A549 (cell line): Measurements from ENCODE around the gene TCERG1L. TPM values are rescaled to one million over a fixed set of nuclear protein-coding genes. Genes with fewer than 3 reads are reported as not detected.

Experiments
- ATAC-seq, 2 experiments: fragments of 200-7000 bp in 1 of 2; fragments of >200 bp in 1 of 2; cut with Nextera tagmentation in 1 of 2; cut with Tn5 transposase in 1 of 2; 3 replicates each; pipeline versions ENCODE4 v1.8.0 to v1.9.1; 2018 to 2020; ENCODE audit warnings: mild to moderate bottlenecking in 1 of 2, moderate library complexity in 1 of 2
- CTCF ChIA-PET: fragments of 300-600 bp; sonication (Branson Sonifier 250); formaldehyde crosslinking; extraction: SDS; loops from one replicate; lab custom pipeline; 2021; ENCODE audit warnings: antibody characterized with exemption, inconsistent platforms; lab: Yijun Ruan, JAX
- POLR2A ChIA-PET: fragments of 350-600 bp; formaldehyde crosslinking; extraction: SDS; loops from one replicate; lab custom pipeline; 2021; ENCODE audit warnings: antibody characterized with exemption, inconsistent platforms; lab: Yijun Ruan, JAX
- DNase-seq, 2 experiments: peaks; one replicate each; pipeline versions ENCODE4 v3.0.0 to v3.0.0-alpha.2; 2011 to 2016; ENCODE audit warnings: low read depth in 1 of 2, low spot score in 1 of 2
- FAIRE-seq: peaks from 2 replicates; lab custom pipeline; 2011; peaks lifted over from hg19 to GRCh38; lab: Jason Lieb, UNC
- H3K27ac ChIP-seq, 2 experiments: fragments of >200 bp; sonication (Bioruptor Twin); formaldehyde crosslinking; 3 replicates each; pipeline ENCODE4 v1.5.1; 2016 to 2017
- H3K4me1 ChIP-seq: fragments of >200 bp; sonication (Bioruptor Twin); formaldehyde crosslinking; 3 replicates; pipeline ENCODE4 v1.6.1; 2016
- H3K4me2 ChIP-seq: fragments of >200 bp; sonication (Bioruptor Twin); formaldehyde crosslinking; 3 replicates; pipeline ENCODE4 v1.6.1; 2016
- H3K4me3 ChIP-seq: fragments of >200 bp; sonication (Bioruptor Twin); formaldehyde crosslinking; 3 replicates; pipeline ENCODE4 v1.5.1; 2016
- H3K9me3 ChIP-seq: fragments of >200 bp; sonication (Bioruptor Twin); formaldehyde crosslinking; 3 replicates; pipeline ENCODE4 v1.6.1; 2016
- ATOH8 ChIP-seq: fragments of 250-450 bp; sonication (Bioruptor Pico); IDR thresholded peaks from 2 replicates; pipeline ENCODE4 v1.5.0; 2020; ENCODE audit warnings: low read depth, mild to moderate bottlenecking, moderate library complexity
- CEBPB ChIP-seq, 2 experiments: fragments of >200 bp in 1 of 2; sonication (Bioruptor Twin) in 1 of 2; formaldehyde crosslinking in 1 of 2; IDR thresholded peaks; 2 replicates each; pipeline ENCODE4 v1.6.1; 2012 to 2016
- CHD2 ChIP-seq: fragments of 150-350 bp; IDR thresholded peaks from 2 replicates; pipeline ENCODE4 v1.6.1; 2014; ENCODE audit warnings: low read length; ENCODE audit not compliant: partially characterized antibody
- CHD4 ChIP-seq: fragments of 200-600 bp; sonication (generic); IDR thresholded peaks from 2 replicates; pipeline ENCODE4 v1.6.1; 2016; ENCODE audit warnings: antibody characterized with exemption, mild to moderate bottlenecking, borderline replicate concordance
- EHMT2 ChIP-seq: fragments of 200-600 bp; sonication (generic); IDR thresholded peaks from 2 replicates; pipeline ENCODE4 v1.6.1; 2016; ENCODE audit warnings: antibody characterized with exemption, low read depth, mild to moderate bottlenecking, moderate library complexity
- EP300 ChIP-seq, 2 experiments: fragments of >200 bp; sonication (Bioruptor Twin); formaldehyde crosslinking; IDR thresholded peaks; 2 replicates in 1 of 2; 3 replicates in 1 of 2; pipeline ENCODE4 v1.6.1; 2016 to 2017
- ESRRA ChIP-seq: fragments of 150-350 bp; IDR thresholded peaks from 2 replicates; pipeline ENCODE4 v1.6.1; 2014; ENCODE audit warnings: mild to moderate bottlenecking, low read length, borderline replicate concordance
- GATA3 ChIP-seq: IDR thresholded peaks from 2 replicates; pipeline ENCODE4 v1.6.1; 2012; ENCODE audit warnings: borderline replicate concordance
- HES2 ChIP-seq: fragments of >200 bp; sonication (Bioruptor Twin); formaldehyde crosslinking; IDR thresholded peaks from 2 replicates; pipeline ENCODE4 v1.6.1; 2016
- HOXA7 ChIP-seq: fragments of 250-450 bp; sonication (Bioruptor Pico); IDR thresholded peaks from 2 replicates; pipeline ENCODE4 v1.5.0; 2020; ENCODE audit warnings: mild to moderate bottlenecking, moderate library complexity
- HOXB13 ChIP-seq: fragments of 250-450 bp; sonication (Bioruptor Pico); IDR thresholded peaks from 2 replicates; pipeline ENCODE4 v1.5.0; 2020; ENCODE audit warnings: low read depth, mild to moderate bottlenecking, moderate library complexity
- MAX ChIP-seq: IDR thresholded peaks from 2 replicates; pipeline ENCODE4 v1.6.1; 2012
- NFE2L2 ChIP-seq: fragments of 150-350 bp; conservative IDR thresholded peaks from 2 replicates; pipeline ENCODE4 v1.6.1; 2014; ENCODE audit warnings: low read length
- PBX3 ChIP-seq: IDR thresholded peaks from 2 replicates; pipeline ENCODE4 v1.6.1; 2012
- PHF8 ChIP-seq: fragments of 200-600 bp; sonication (generic); IDR thresholded peaks from 2 replicates; pipeline ENCODE4 v1.6.1; 2016; ENCODE audit warnings: low read depth, mild to moderate bottlenecking, antibody characterized with exemption, moderate library complexity, borderline replicate concordance
- POLR2A ChIP-seq: IDR thresholded peaks from 2 replicates; pipeline ENCODE4 v1.6.1; 2012; ENCODE audit warnings: mild to moderate bottlenecking, low read length
- REST ChIP-seq: fragments of 200-600 bp; sonication (generic); IDR thresholded peaks from 2 replicates; pipeline ENCODE4 v1.6.1; 2016; ENCODE audit warnings: antibody characterized with exemption, mild to moderate bottlenecking, moderate library complexity
- SREBF2 ChIP-seq: fragments of 450-650 bp; IDR thresholded peaks from 2 replicates; pipeline ENCODE4 v1.6.1; 2014; ENCODE audit warnings: mild to moderate bottlenecking, moderate library complexity
- TFCP2L1 ChIP-seq: fragments of 250-450 bp; sonication (Bioruptor Pico); IDR thresholded peaks from 2 replicates; pipeline ENCODE4 v1.5.0; 2021; ENCODE audit warnings: mild to moderate bottlenecking
- ZNF302 ChIP-seq: fragments of 250-450 bp; sonication (Bioruptor Pico); IDR thresholded peaks from 2 replicates; pipeline ENCODE4 v1.9.0; 2021; ENCODE audit warnings: inconsistent platforms, mild to moderate bottlenecking, moderate library complexity
- ZSCAN20 ChIP-seq: fragments of 250-450 bp; sonication (Bioruptor Pico); IDR thresholded peaks from 2 replicates; pipeline ENCODE4 v1.8.0; 2022; ENCODE audit warnings: mild to moderate bottlenecking, moderate library complexity
- WGBS: methylation state at CpG from one replicate; pipeline ENCODE4 v1.1.6; 2017; ENCODE audit errors: missing lambda C conversion rate; 5-methylcytosine and 5-hydroxymethylcytosine counted together
- polyA plus RNA-seq, 4 experiments: library from polyadenylated mRNA; depleted of rRNA in 3 of 4; stranded (reverse); fragments of >200 nt; fragmentation: RNase III in 1 of 4; extraction: RNeasy Plus Mini Kit Qiagen cat#74134 plus additional on column Dnase treatment in 1 of 4; gene quantifications; 2 replicates in 3 of 4; 3 replicates in 1 of 4; pipeline ENCODE4 v1.2.3, GENCODE V29; 2011 to 2017

TCERG1L gene
- polyA plus RNA-seq, 2 of the 4 experiments (the other 2 are of a cell fraction), result not detected

- TF ChIP-seq ESRRA (no peak), PHF8 (no peak), ZNF302 (CRISPR knock-in tag) (no peak), PBX3 (no peak), ATOH8 (CRISPR knock-in tag) (no peak)
Measured at GRCh38 chr10:131264110-131264788, 47.3 kb downstream of the TCERG1L start (continued).

GRCh38 chr10:131261890-131262475 is 49.5 kb downstream of the TCERG1L start:
- no peak for ATAC-seq
- DNase-seq, result no peak
- no peaks in the 10 kb centered on the region for H3K9me3 ChIP-seq
- no peaks in the 10 kb centered on the region for H3K4me1 ChIP-seq
- 44% methylated on average over 16 of the region's 16 CpGs for WGBS
- no peak overlapping the region for H3K4me2 ChIP-seq
- no peak for FAIRE-seq
- no peak overlapping the region for H3K4me3 ChIP-seq
- POLR2A ChIA-PET, result no interaction called here
- no peak for TF ChIP-seq TFCP2L1 (CRISPR knock-in tag)
- no peak for TF ChIP-seq EHMT2
- TF ChIP-seq ZSCAN20 (CRISPR knock-in tag), result no peak
- no peak for TF ChIP-seq HOXB13 (CRISPR knock-in tag)
- no peak for TF ChIP-seq ZNF302 (CRISPR knock-in tag)
- TF ChIP-seq, all 56 proteins: peak for 0
- CTCF ChIA-PET, result no interaction called here
- no peak overlapping the region for H3K27ac ChIP-seq

- no peak for DNase-seq
- H3K4me1 ChIP-seq, result no peaks in the 10 kb centered on the region
- no peak overlapping the region for H3K4me2 ChIP-seq
- ATAC-seq, result no peak
- no peak overlapping the region for H3K27ac ChIP-seq
- no peak overlapping the region for H3K4me3 ChIP-seq
- WGBS, result 20% methylated on average over 13 of the region's 17 CpGs
- H3K9me3 ChIP-seq, result no peaks in the 10 kb centered on the region
- ChIA-PET POLR2A (no interaction called here), CTCF (no interaction called here)
- no peak for TF ChIP-seq GATA3
- no peak for TF ChIP-seq CHD2
- no peak for TF ChIP-seq CEBPB (IDR thresholded peaks at IDR 0.05)
- no peak for TF ChIP-seq EP300 (IDR thresholded peaks at IDR 0.05)
- TF ChIP-seq REST, result no peak
- TF ChIP-seq CHD4, result no peak
- TF ChIP-seq SREBF2, result no peak
- no peak for TF ChIP-seq POLR2A
- TF ChIP-seq NFE2L2, result no peak
- no peak for TF ChIP-seq MAX
- TF ChIP-seq HOXA7 (CRISPR knock-in tag), result no peak
- no peak for TF ChIP-seq HES2
- FAIRE-seq, result no peak
Measured at GRCh38 chr10:131260452-131261211, 50.9 kb downstream of the TCERG1L start.
